ENCODE results near the gene RPS19.

Gene RPS19

GRCh38 chr19:41879080-41879479 is 19.0 kb downstream of the RPS19 start:
- DNase-seq (ENCODE audit: low spot score) = no peak

GRCh38 chr19:41879670-41880328 is 19.7 kb downstream of the RPS19 start:
- DNase-seq (ENCODE audit: low spot score) = no peak

DNA sequence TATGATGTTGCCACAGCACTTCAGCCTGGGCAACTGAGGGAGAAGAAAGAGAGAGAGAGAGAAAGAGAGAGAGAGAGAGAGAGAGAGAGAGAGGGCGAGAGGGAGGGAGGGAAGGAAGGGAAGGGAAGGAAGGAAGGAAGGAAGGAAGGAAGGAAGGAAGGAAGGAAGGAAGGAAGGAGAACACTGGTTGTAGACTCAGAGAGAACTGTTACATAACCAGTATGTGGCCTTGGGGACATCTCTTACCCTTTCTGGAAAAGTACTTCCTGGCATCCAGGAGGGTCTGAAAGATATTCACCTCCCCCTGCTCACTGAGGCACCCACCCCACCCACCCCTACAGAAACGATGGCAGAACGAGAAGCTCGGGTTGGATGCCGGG is 20.3 kb downstream of the RPS19 start:
- DNase-seq (ENCODE audit: low spot score) = no peak

GRCh38 chr19:41882568-41883462 is 22.8 kb downstream of the RPS19 start, which contains the start of gene ARHGEF1:
Gene ARHGEF1, plus strand, starts transcription at chr19:41883184. Its CDS starts 4,899 bp downstream, at chr19:41888083.
- peak; percentile 35 for DNase-seq (ENCODE audit: low spot score)

DNA sequence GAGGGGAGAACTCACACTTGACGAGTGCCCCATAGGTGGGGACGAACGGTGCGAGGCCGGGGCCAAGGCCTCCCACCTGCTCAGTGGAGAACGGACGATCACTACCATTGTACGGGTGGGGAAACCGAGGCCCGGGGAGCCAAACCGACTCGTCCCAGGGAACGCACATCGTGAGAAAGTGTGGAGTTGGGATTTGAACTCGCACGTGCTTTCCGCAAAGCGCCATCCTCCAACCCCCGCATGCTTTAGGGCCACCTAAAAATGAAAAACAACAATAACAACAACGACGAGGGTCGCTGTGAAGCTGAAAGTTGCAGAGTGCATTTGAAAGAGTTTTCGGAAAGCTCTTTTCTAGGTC is 23.4 kb downstream of the RPS19 start:
- DNase-seq (ENCODE audit: low spot score) = no peak

- DNase-seq (ENCODE audit: low spot score) = peak; percentile 97
Measured at GRCh38 chr19:41883821-41884733, 24.0 kb downstream of the RPS19 start.

GRCh38 chr19:41886761-41887710 is 27.0 kb downstream of the RPS19 start:
- DNase-seq (ENCODE audit: low spot score) = no peak

DNA sequence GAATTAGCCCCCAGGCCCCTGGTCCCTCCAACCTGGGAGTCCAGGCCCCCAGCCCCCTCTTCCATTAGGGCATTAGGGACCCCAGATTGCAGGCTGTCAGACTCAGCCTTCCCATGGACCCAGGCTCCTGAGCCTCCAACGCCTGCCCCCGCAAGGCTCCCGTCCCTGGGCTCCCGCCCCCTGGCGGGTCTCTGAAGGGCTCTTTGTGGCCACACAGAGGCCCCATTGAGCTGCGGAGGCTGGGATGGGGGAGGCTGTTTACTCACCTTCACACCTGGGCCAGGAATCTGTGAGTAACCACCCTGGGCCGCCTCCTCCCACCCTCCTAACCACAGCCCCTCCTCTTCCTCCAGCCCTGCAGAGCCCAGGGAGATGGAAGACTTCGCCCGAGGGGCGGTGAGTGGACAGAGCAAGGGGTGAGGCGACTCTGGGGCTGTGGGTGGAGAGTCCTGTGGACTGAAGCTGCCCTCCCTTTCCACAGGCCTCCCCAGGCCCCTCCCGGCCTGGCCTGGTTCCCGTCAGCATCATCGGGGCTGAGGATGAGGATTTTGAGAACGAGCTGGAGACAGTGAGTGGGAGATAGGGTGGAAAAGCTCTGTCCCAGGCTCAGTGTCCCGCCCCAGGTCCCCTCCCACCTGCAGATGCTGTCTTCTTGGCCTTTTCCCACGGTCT is 27.8 kb downstream of the RPS19 start:
- peak; percentile 48 for DNase-seq (ENCODE audit: low spot score)

DNA sequence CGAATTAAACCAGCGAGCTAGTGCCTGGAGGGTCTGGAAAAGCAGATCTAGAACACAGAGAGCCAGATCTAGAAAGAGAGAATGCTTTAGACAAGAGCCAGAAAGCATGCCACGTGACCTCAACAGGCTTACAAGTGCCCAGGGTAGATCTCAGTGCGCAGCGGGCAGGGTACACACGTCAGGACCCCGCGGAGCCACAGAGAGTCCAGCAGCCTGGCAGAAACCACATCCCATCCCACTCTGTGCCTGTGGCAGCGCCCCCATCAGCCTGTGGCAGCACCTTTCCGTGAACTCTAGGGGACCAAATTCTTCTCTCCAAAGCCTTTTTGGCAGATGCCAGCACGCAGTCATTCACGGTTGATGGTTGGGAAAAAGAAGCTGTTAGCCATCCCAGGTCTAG is 28.9 kb downstream of the RPS19 start:
- no peak for DNase-seq (ENCODE audit: low spot score)

GRCh38 chr19:41889896-41890295 is 29.8 kb downstream of the RPS19 start:
- DNase-seq (ENCODE audit: low spot score) = no peak

GRCh38 chr19:41890936-41891335 is 30.9 kb downstream of the RPS19 start:
- DNase-seq (ENCODE audit: low spot score) = peak; percentile 53

GRCh38 chr19:41892173-41892902 is 32.3 kb downstream of the RPS19 start:
- no peak for DNase-seq (ENCODE audit: low spot score)

- no peak for DNase-seq (ENCODE audit: low spot score)
Measured at GRCh38 chr19:41893899-41894298, 33.8 kb downstream of the RPS19 start.

- no peak for DNase-seq (ENCODE audit: low spot score)
Measured at GRCh38 chr19:41894350-41894749, 34.3 kb downstream of the RPS19 start.

DNA sequence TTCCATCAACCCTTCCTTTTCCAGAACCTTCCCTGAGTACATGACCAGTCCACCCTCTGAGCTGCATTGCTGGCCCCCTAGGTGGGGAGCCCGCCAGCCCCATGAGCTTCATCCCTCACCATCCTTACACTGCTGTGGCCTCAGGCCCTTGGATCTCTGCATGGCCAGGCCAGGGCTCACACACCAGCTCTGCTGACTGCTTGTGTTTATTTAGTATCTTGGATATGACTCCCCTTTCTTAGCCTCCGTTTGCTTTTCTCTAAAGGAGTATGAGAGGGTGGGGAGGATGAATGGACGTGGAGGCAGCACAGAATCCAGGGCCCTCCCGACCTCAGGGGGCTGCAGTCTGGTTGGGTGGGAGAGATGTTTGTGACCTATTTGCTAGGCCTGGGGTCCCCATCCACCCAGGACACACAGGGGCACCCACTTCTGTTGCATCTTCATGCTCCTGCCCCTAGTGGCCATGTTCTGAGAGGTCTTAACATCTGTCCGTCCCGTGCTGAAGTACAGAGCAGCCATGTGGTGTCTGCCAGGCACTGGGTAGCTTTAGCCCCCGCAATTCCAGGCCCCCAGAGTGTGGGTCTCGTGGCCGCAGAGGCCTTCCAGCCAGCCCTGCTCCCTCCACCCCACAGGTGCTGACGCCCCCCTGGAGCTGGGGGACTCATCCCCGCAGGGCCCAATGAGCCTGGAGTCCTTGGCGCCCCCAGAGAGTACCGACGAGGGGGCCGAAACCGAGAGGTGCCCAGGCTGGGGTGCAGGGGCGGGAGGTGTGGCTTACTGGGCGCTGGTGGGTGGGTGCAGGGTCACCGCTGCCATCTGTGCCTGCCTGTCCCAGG is 35.9 kb downstream of the RPS19 start:
- DNase-seq (ENCODE audit: low spot score) = no peak

- no peak for DNase-seq (ENCODE audit: low spot score)
Measured at GRCh38 chr19:41896581-41896942, 36.5 kb downstream of the RPS19 start.

GRCh38 chr19:41897181-41897580 is 37.1 kb downstream of the RPS19 start:
- DNase-seq (ENCODE audit: low spot score) = no peak

DNA sequence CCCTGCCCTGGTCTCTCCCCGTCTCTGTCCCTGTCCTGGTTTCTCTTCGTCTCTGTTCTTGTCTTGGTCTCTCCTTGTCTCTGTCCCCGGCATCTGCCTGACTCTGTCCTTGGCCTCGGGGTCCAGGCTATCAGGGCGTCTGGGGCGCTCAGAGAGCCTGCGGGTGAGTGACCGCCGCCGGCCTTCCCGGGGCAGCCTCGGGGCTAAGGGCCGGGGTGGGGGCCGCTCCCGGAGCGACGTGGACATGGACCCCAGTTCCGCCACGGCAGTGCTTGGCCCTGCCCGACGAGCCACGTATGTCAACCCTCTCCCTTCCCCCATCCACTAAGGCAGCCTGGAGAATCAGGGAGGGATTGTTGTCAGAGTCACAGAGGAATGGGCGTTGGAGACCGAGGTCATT is 37.8 kb downstream of the RPS19 start:
- no peak for DNase-seq (ENCODE audit: low spot score)

- DNase-seq (ENCODE audit: low spot score) = no peak
Measured at GRCh38 chr19:41898235-41898634, 38.2 kb downstream of the RPS19 start.

Data from Ammon's horn (tissue), 1 donor.